ENCODE measurements around the gene FES. TPM values are rescaled to one million over a fixed set of nuclear protein-coding genes. Genes with fewer than 3 reads are reported as not detected.
"Not testable (repeated sequence)": the region's sequence is repeated elsewhere in the genome, so short reads cannot be mapped to it uniquely, and the experiment has no call there.

Gene FES
- total and polyA plus RNA-seq, 5 donors from 2014 or later = 0.13 to 3.8 (median 0.13) TPM; not detected in 2

DNA sequence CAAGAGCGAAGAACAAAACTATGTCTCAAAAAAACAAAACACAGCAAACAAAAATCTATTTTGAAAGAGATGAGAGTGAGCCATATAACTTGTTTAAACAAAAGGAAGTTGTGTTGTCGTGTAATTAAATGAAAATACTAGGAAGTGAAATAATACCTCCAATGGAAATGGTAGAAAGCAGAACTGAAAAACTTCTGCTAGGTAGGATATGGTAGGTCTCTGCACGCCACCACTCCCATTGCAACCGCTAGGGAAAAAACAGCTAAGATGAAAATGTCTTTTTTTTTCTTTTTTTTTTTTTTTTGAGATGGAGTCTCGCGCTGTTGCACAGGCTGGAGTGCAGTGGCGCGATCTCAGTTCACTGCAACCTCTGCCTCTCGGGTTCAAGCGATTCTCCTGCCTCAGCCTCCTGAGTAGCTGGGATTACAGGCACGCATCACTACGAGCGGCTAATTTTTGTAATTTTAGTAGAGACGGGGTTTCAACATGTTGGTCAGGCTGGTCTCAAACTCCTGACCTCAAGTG is 12.9 kb downstream of the FES start:
- not testable (repeated sequence) for ATAC-seq (ENCODE audit: low read depth in 2 of 2); H3K27ac ChIP-seq (ENCODE audit: insufficient read depth, low read length, poor library complexity, severe bottlenecking); H3K27me3 ChIP-seq (ENCODE audit: control insufficient read depth, insufficient read depth, low read length); H3K4me3 ChIP-seq (ENCODE audit: low read depth, low read length); H3K9me3 ChIP-seq (ENCODE audit: control insufficient read depth in 2 of 2, low read length in 2 of 2); H3K9me3 Mint-ChIP-seq; H3K36me3 ChIP-seq (ENCODE audit: control insufficient read depth, insufficient read depth, low read length); DNase-seq; H3K4me1 ChIP-seq (ENCODE audit: control insufficient read depth, insufficient read depth, low read length, poor library complexity, severe bottlenecking); H3K27me3 Mint-ChIP-seq; H3K36me3 Mint-ChIP-seq
- peak overlapping the region in 1 of 4 donors; percentile 60 for H3K4me3 Mint-ChIP-seq
- peak overlapping the region in 1 of 3 donors; percentile 45 for H3K27ac Mint-ChIP-seq
- peaks cover 0 to 11% (median 7%) of the 10 kb centered on the region in 4 donors for H3K4me1 Mint-ChIP-seq

DNA sequence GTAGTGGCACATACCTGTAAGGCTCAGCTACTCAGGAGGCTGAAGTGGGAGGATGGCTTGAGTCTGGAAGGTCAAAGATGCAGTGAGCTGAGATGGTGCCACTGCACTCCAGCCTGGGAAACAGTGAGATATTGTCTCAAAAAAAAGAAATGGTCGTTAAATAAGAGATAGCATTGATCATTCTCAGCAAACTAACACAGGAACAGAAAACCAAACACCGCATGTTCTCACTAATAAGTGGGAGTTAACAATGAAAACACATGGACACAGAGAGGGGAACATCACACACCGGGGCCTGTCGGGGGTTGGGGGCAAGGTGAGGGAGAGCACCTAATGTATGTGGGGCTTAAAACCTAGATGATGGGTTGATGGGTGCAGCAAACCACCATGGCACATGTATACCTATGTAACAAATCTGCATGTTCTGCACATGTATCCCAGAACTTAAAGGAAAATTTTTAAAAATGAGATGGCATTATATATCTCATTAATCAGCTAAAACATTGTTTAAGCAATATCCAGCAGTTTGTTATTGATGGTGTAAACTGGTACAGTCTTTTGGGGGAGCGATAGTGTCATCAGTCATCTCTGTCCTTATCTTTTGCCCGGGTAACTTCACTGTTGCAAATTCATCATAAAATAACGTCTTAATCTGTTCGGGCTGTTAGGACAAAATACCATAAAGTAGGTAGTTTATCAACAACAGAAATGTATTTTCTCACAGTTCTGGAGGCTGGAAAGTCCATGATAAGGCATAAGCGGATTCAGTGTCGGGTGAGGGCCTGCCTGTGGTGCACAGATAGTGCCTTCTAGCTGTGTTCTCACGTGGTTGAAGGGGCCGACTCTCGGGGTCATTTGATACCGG is 17.1 kb downstream of the FES start:
- Histone ChIP-seq H3K4me1 (ENCODE audit: control insufficient read depth, insufficient read depth, low read length, poor library complexity, severe bottlenecking) (peaks cover 16% of the 10 kb centered on the region), H3K27ac (ENCODE audit: insufficient read depth, low read length, poor library complexity, severe bottlenecking) (peak overlapping the region; percentile 66), H3K36me3 (ENCODE audit: control insufficient read depth, insufficient read depth, low read length) (peaks cover 11% of the 10 kb centered on the region), H3K4me3 (ENCODE audit: low read depth, low read length) (peak overlapping the region; percentile 39), H3K9me3 (ENCODE audit: control insufficient read depth in 2 of 2, low read length in 2 of 2) (no peaks in the 10 kb centered on the region), H3K27me3 (ENCODE audit: control insufficient read depth, insufficient read depth, low read length) (no peaks in the 10 kb centered on the region)
- Mint-ChIP-seq H3K4me1 (peaks cover 4 to 34% (median 18%) of the 10 kb centered on the region in 4 donors), H3K27ac (peak overlapping the region; percentile 92 to 95 (median 92)), H3K27me3 (no peaks in the 10 kb centered on the region), H3K36me3 (peaks cover 12% of the 10 kb centered on the region), H3K4me3 (peak overlapping the region; percentile 89 to 94 (median 91)), H3K9me3 (peaks cover 0 to 3% (median 0%) of the 10 kb centered on the region in 7 donors)
- ATAC-seq (ENCODE audit: low read depth in 2 of 2) (no peak), DNase-seq (no peak)

- peaks cover 19% of the 10 kb centered on the region for H3K36me3 ChIP-seq (ENCODE audit: control insufficient read depth, insufficient read depth, low read length)
- peaks cover 18% of the 10 kb centered on the region for H3K36me3 Mint-ChIP-seq
- ATAC-seq (ENCODE audit: low read depth in 2 of 2) = peak; percentile 71 to 73
- H3K9me3 Mint-ChIP-seq = peaks cover 0 to 3% (median 0%) of the 10 kb centered on the region in 7 donors
- H3K4me3 Mint-ChIP-seq = peak overlapping the region; percentile 89 to 94 (median 91)
- peak overlapping the region; percentile 66 for H3K27ac ChIP-seq (ENCODE audit: insufficient read depth, low read length, poor library complexity, severe bottlenecking)
- H3K9me3 ChIP-seq (ENCODE audit: control insufficient read depth in 2 of 2, low read length in 2 of 2) = no peaks in the 10 kb centered on the region
- H3K27me3 Mint-ChIP-seq = no peaks in the 10 kb centered on the region
- H3K27me3 ChIP-seq (ENCODE audit: control insufficient read depth, insufficient read depth, low read length) = no peaks in the 10 kb centered on the region
- peaks cover 16% of the 10 kb centered on the region for H3K4me1 ChIP-seq (ENCODE audit: control insufficient read depth, insufficient read depth, low read length, poor library complexity, severe bottlenecking)
- H3K4me3 ChIP-seq (ENCODE audit: low read depth, low read length) = peak overlapping the region; percentile 39
- DNase-seq = peak; percentile 59 to 84 (median 76)
- peak overlapping the region; percentile 92 to 95 (median 92) for H3K27ac Mint-ChIP-seq
- H3K4me1 Mint-ChIP-seq = peaks cover 4 to 34% (median 18%) of the 10 kb centered on the region in 4 donors
These were observed 17.9 kb downstream of the FES start for GRCh38 chr15:90902040-90902839.

GRCh38 chr15:90902840-90903732 is 18.8 kb downstream of the FES start, which contains the start of gene MAN2A2:
Gene MAN2A2 (plus strand): TSS chr15:90903302. CDS start chr15:90904208, 906 bp downstream.
- peak within 1 kb of the TSS; percentile 92 to 95 (median 92) for H3K27ac Mint-ChIP-seq
- Histone ChIP-seq H3K36me3 (ENCODE audit: control insufficient read depth, insufficient read depth, low read length) (peaks cover 28% of the 10 kb centered on the region), H3K4me3 (ENCODE audit: low read depth, low read length) (peak within 1 kb of the TSS; percentile 62), H3K27ac (ENCODE audit: insufficient read depth, low read length, poor library complexity, severe bottlenecking) (peak within 1 kb of the TSS; percentile 78), H3K4me1 (ENCODE audit: control insufficient read depth, insufficient read depth, low read length, poor library complexity, severe bottlenecking) (peaks cover 16% of the 10 kb centered on the region), H3K9me3 (ENCODE audit: control insufficient read depth in 2 of 2, low read length in 2 of 2) (no peaks in the 10 kb centered on the region), H3K27me3 (ENCODE audit: control insufficient read depth, insufficient read depth, low read length) (no peaks in the 10 kb centered on the region)
- peak within 1 kb of the TSS; percentile 89 to 94 (median 91) for H3K4me3 Mint-ChIP-seq
- H3K4me1 Mint-ChIP-seq = peaks cover 4 to 34% (median 18%) of the 10 kb centered on the region in 4 donors
- peaks cover 26% of the 10 kb centered on the region for H3K36me3 Mint-ChIP-seq
- H3K27me3 Mint-ChIP-seq = no peaks in the 10 kb centered on the region
- peak; percentile 45 to 88 (median 63) for DNase-seq
- peaks cover 0 to 3% (median 0%) of the 10 kb centered on the region in 7 donors for H3K9me3 Mint-ChIP-seq
- peak; percentile 64 for ATAC-seq (ENCODE audit: low read depth in 2 of 2)

DNA sequence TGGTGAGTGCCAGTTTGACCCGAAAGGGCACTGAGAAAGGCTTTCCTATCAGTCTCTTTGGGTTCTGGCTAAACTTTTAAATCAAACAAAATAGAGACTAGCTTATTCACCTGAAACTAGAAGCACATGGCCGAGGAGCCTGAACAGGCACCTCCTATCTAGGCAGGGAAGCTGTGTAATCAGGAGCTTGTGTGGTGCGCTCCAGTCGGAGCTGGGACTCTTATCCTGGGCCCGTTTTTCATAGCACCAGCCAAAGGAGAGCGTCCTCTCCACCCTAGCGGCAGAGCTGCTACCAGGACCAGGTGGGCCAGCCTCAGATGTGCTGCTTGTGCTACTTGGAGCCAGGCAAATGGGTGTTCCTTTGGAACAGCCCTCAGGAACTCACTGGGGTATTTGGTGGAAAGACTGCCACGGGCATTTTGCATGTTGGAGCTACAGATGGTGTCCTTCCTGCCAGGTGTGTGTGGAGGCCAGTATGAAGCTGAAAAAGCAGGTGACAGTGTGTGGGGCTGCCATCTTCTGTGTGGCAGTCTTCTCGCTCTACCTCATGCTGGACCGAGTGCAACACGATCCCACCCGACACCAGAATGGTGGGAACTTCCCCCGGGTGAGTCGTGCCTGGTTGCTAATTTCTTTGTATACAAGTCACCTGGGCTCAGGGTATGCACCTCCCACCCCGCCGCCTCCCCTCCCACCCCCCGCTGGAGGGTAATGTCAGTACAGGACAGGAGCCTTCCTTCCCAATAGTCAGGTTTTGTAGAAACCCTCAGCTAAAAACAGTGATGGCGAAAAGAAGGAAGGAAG is 19.6 kb downstream of the FES start:
- no peaks in the 10 kb centered on the region for H3K9me3 ChIP-seq (ENCODE audit: control insufficient read depth in 2 of 2, low read length in 2 of 2)
- H3K4me1 ChIP-seq (ENCODE audit: control insufficient read depth, insufficient read depth, low read length, poor library complexity, severe bottlenecking) = peaks cover 16% of the 10 kb centered on the region
- DNase-seq (no peak), ATAC-seq (ENCODE audit: low read depth in 2 of 2) (no peak)
- peaks cover 27% of the 10 kb centered on the region for H3K36me3 Mint-ChIP-seq
- H3K27ac Mint-ChIP-seq = peak overlapping the region in 1 of 3 donors; percentile 69
- no peaks in the 10 kb centered on the region for H3K27me3 Mint-ChIP-seq
- H3K27ac ChIP-seq (ENCODE audit: insufficient read depth, low read length, poor library complexity, severe bottlenecking) = peak overlapping the region; percentile 78
- H3K4me1 Mint-ChIP-seq = peaks cover 4 to 34% (median 18%) of the 10 kb centered on the region in 4 donors
- peak overlapping the region; percentile 62 for H3K4me3 ChIP-seq (ENCODE audit: low read depth, low read length)
- H3K27me3 ChIP-seq (ENCODE audit: control insufficient read depth, insufficient read depth, low read length) = no peaks in the 10 kb centered on the region
- peak overlapping the region; percentile 83 to 90 (median 86) for H3K4me3 Mint-ChIP-seq
- H3K9me3 Mint-ChIP-seq = peaks cover 0 to 1% (median 0%) of the 10 kb centered on the region in 7 donors
- peaks cover 34% of the 10 kb centered on the region for H3K36me3 ChIP-seq (ENCODE audit: control insufficient read depth, insufficient read depth, low read length)

DNA sequence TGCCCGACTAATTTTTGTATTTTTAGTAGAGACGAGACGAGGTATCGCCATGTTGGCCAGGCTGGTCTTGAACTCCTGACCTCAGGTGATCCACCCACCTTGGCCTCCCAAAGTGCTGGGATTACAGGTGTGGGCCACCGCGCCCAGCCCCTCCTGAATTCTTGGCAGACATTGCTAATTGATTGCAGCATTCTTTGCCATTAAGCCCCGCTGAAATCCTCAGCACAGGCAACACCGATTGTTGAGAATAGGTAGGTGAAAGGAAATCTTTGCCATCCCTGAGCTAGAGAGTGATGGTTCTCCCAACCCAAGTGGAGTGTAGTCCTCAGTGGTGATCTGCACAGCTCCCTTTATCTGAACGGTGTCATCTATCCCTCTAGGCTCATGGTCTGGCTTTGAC is 20.4 kb downstream of the FES start:
- H3K36me3 Mint-ChIP-seq = peaks cover 27% of the 10 kb centered on the region
- ATAC-seq (ENCODE audit: low read depth in 2 of 2) (no peak), DNase-seq (no peak)
- peaks cover 0 to 1% (median 0%) of the 10 kb centered on the region in 7 donors for H3K9me3 Mint-ChIP-seq
- Histone ChIP-seq H3K4me1 (ENCODE audit: control insufficient read depth, insufficient read depth, low read length, poor library complexity, severe bottlenecking) (peaks cover 16% of the 10 kb centered on the region), H3K27ac (ENCODE audit: insufficient read depth, low read length, poor library complexity, severe bottlenecking) (no peak overlapping the region), H3K4me3 (ENCODE audit: low read depth, low read length) (no peak overlapping the region), H3K9me3 (ENCODE audit: control insufficient read depth in 2 of 2, low read length in 2 of 2) (no peaks in the 10 kb centered on the region), H3K27me3 (ENCODE audit: control insufficient read depth, insufficient read depth, low read length) (no peaks in the 10 kb centered on the region), H3K36me3 (ENCODE audit: control insufficient read depth, insufficient read depth, low read length) (peaks cover 39% of the 10 kb centered on the region)
- peaks cover 4 to 34% (median 17%) of the 10 kb centered on the region in 4 donors for H3K4me1 Mint-ChIP-seq
- no peaks in the 10 kb centered on the region for H3K27me3 Mint-ChIP-seq
- H3K4me3 Mint-ChIP-seq = peak overlapping the region; percentile 44 to 83 (median 68)
- H3K27ac Mint-ChIP-seq = no peak overlapping the region
